ENCODE measurements around the gene MAGIX.

Gene MAGIX

DNA sequence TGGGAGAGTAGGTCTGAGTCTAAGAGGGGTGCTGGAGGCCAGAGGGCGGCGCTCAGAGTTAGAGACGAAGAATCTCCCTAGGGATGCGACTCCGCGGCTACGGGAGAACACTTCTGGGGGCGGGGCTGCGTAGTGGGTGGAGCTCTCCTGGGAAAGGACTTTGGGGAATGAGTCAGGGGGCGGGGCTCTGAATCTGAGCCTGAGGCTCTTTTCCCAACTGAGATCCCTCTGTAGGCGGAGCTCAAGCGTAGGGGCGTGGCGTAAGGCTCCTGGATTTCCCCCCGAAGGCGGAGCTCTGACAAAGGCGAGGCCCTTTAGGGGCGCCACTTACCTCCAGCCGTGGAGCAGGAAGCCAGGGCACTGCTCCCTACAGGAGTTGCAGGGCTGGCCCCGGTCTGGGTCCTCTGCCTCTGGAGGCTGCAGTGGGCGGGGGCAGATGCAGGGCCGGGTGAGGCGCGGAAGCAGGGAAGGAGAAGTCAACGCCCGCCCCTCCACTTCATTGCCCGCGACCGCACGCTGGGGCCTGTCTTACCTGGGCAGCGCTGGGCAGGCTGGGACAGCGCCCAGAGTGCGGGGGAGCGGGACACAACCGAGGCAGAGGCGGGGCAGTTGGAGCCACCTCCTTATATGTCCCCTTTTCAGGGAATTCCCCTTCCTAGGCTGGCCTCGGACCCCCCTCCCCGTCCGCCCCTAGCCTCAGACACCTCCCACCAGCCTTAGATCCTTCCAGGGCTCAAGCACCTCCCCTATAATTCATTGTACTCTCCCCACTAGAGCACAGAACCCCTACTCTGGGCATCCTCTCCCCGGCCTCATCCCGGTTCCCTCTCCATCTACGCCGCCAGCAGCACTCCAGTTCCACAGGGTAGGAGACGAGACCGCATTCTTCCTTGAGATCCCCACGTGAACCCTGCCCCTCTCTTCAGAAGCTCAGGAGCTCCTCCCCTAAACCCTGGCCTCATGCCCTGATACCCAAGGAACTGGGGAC lies 22.0 kb downstream of the MAGIX start:
- Histone ChIP-seq H3K27me3 (ENCODE audit: control insufficient read depth, insufficient read depth, low read length) (no peaks in the 10 kb centered on the region), H3K4me3 (ENCODE audit: low read depth, low read length) (peak overlapping the region; percentile 57), H3K36me3 (ENCODE audit: control insufficient read depth, insufficient read depth, low read length) (peaks cover 3% of the 10 kb centered on the region), H3K9me3 (ENCODE audit: control insufficient read depth, insufficient read depth, low read length) (peaks cover 35% of the 10 kb centered on the region), H3K27ac (ENCODE audit: low read depth, low read length) (peak overlapping the region; percentile 61), H3K4me1 (ENCODE audit: control insufficient read depth, insufficient read depth, low read length) (no peaks in the 10 kb centered on the region), H3K9ac (ENCODE audit: low read depth, low read length) (no peak overlapping the region; the same call in 1 of the 2 replicates)

DNA sequence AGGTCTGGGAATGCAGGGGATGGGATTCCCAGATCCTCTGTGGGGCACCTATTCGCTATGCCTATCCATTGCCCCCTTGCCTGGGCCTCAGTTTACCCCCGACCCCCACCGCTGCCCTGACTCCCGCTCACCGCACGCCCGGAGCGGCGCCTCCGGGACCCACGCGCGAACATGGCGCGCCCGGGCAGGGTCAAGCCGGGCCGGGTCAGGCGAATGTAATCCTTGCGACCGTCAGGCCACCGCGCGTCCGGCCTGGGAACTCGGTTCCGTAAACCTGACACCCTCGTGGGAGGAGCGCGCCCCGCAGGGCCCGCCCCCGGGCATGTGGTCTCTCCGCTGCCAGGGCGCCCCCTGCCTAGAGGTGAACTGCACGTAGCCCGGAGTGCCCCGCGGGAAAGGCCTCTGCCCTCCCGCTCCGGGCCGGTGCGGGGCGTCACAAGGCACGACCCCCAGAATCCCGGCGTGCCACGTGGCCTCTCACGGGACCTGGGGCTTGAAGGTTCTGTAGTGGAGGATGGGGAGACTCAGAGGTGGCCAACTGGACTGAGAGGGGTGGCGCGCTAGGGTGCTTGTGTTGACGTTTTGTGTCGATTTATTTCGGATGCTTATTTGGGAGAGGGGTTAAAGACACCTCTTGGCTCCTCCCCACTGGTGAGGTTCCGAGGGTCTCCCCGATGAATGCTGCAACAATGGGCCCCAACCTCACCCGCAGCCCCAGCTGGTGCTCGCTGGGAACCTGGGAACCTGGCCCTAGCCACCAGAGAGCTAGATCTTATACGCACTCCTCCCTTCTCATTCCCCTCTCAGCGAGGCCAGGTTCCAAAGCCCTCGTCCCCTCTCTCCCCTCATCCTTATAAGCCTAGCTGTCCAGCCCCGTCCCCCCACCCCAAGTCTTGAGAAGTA lies 23.8 kb downstream of the MAGIX start, which contains the start of gene PRICKLE3:
PRICKLE3 (minus strand) TSS at position 249 of the 903 bp plus-strand sequence; CDS start at position 173, 76 bp downstream.
- Histone ChIP-seq H3K27me3 (ENCODE audit: control insufficient read depth, insufficient read depth, low read length) (no peaks in the 10 kb centered on the region), H3K9ac (ENCODE audit: low read depth, low read length) (no peak within 1 kb of the TSS), H3K27ac (ENCODE audit: low read depth, low read length) (peak within 1 kb of the TSS; percentile 42), H3K9me3 (ENCODE audit: control insufficient read depth, insufficient read depth, low read length) (peaks cover 31% of the 10 kb centered on the region), H3K4me3 (ENCODE audit: low read depth, low read length) (peak within 1 kb of the TSS; percentile 65), H3K36me3 (ENCODE audit: control insufficient read depth, insufficient read depth, low read length) (peaks cover 3% of the 10 kb centered on the region), H3K4me1 (ENCODE audit: control insufficient read depth, insufficient read depth, low read length) (no peaks in the 10 kb centered on the region)

DNA sequence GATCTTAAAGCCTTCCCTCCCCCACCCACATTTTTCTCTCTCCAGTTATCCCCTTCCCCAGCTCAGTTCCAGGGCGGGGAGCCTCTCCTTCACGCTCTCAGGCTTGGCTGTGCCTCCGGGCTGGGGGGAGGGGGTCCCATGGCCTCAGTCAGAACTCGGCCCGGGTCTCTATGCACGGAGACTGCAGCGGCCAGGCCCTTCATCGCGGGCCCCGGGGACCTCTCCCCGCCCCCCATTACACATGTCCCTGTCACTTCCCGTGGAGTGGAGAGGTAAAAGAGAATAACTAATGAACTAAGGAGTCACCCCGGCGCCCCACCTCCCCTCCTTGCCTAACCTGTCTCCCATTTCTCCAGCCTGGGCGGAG lies 24.5 kb downstream of the MAGIX start:
- H3K27ac ChIP-seq (ENCODE audit: low read depth, low read length) = peak overlapping the region; percentile 21

DNA sequence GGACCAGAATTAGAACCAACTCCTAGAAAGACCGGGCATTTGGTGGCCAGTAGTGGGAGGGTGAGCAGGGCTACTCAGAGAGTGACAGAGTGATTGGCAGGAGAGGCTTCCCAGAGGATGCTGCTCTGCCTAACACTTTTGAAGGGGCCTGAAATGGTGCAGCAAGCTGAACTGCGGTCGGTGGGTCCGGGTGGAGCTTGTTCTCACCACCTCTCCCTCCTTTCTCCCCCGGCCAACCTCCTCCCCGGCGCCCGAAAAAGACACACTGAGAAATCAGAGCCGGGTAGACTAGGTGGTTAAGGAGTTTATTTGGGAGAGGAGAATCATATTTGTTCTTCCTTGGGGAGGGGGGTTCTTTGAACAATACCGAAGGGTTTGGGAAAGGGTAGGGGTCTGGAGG lies 25.0 kb downstream of the MAGIX start:
- H3K4me3 ChIP-seq (ENCODE audit: low read depth, low read length) = peak overlapping the region; percentile 65; the same call in 1 of the 2 replicates
- no peaks in the 10 kb centered on the region for H3K27me3 ChIP-seq (ENCODE audit: control insufficient read depth, insufficient read depth, low read length)
- H3K36me3 ChIP-seq (ENCODE audit: control insufficient read depth, insufficient read depth, low read length) = peaks cover 3% of the 10 kb centered on the region; the same call in 1 of the 2 replicates
- no peak overlapping the region for H3K9ac ChIP-seq (ENCODE audit: low read depth, low read length)
- H3K9me3 ChIP-seq (ENCODE audit: control insufficient read depth, insufficient read depth, low read length) = peaks cover 26% of the 10 kb centered on the region
- no peaks in the 10 kb centered on the region for H3K4me1 ChIP-seq (ENCODE audit: control insufficient read depth, insufficient read depth, low read length)
- no peak overlapping the region for H3K27ac ChIP-seq (ENCODE audit: low read depth, low read length)

More for the DNA sequence above, 24.5 kb downstream of the MAGIX start:
- H3K9ac ChIP-seq (ENCODE audit: low read depth, low read length) = no peak overlapping the region
- H3K4me3 ChIP-seq (ENCODE audit: low read depth, low read length) = peak overlapping the region; percentile 65
- H3K27me3 ChIP-seq (ENCODE audit: control insufficient read depth, insufficient read depth, low read length) = no peaks in the 10 kb centered on the region
- no peaks in the 10 kb centered on the region for H3K4me1 ChIP-seq (ENCODE audit: control insufficient read depth, insufficient read depth, low read length)
- peaks cover 31% of the 10 kb centered on the region for H3K9me3 ChIP-seq (ENCODE audit: control insufficient read depth, insufficient read depth, low read length)
- H3K36me3 ChIP-seq (ENCODE audit: control insufficient read depth, insufficient read depth, low read length) = peaks cover 3% of the 10 kb centered on the region

DNA sequence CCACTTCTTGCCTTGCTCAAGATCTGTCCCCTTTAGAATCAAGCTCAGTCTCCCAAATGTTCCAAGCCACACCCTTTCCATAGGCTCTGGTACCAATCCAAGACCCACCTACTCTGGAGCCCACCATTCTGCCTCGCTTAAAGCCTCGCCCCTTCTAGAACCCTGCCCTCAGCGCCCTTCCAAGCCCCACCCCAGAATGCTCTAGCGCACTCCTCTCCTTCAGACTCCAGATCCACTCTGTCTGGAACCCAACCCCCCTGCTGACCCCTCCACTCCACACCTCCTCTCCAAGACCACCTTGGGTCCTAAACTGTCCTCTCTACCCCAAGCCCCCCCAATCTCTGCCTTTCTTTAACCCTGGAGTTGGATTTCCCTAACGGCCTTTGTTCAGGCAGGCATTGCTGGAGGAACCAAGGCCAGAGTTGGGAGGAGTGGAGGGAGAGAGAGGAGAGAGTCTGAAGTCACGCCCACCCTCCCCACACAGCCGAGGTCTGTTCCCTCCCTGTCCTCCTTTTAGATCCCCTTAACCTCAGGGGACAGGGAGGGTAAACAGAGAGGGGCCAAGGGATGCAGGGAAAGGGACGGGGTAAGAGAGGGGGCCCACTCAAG lies 26.0 kb downstream of the MAGIX start:
- Histone ChIP-seq H3K9ac (ENCODE audit: low read depth, low read length) (no peak overlapping the region), H3K4me1 (ENCODE audit: control insufficient read depth, insufficient read depth, low read length) (no peaks in the 10 kb centered on the region), H3K9me3 (ENCODE audit: control insufficient read depth, insufficient read depth, low read length) (peaks cover 30% of the 10 kb centered on the region; the same call in 1 of the 2 replicates), H3K27ac (ENCODE audit: low read depth, low read length) (no peak overlapping the region), H3K27me3 (ENCODE audit: control insufficient read depth, insufficient read depth, low read length) (no peaks in the 10 kb centered on the region), H3K36me3 (ENCODE audit: control insufficient read depth, insufficient read depth, low read length) (no peaks in the 10 kb centered on the region), H3K4me3 (ENCODE audit: low read depth, low read length) (no peak overlapping the region)

DNA sequence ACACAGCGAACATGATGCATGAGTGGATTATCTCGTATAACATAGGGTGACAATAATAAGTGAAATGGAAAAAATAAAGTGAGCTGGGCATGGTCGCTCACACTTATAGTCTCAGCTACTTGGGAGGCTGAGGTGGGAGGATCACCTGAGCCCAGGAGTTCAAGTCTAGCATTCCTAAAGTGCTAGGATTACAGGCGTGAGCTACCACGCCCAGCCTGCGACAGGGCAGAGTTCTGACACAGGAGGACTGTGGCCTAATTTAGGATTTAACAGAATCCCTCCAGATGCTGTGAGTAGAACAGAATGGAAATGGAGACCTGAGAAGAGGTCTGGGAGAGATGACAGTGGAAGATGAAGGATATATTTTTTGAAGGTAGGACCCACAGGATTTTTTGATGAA lies 27.0 kb downstream of the MAGIX start:
- no peak overlapping the region for H3K9ac ChIP-seq (ENCODE audit: low read depth, low read length)
- H3K9me3 ChIP-seq (ENCODE audit: control insufficient read depth, insufficient read depth, low read length) = peaks cover 34% of the 10 kb centered on the region; the same call in 1 of the 2 replicates
- H3K4me3 ChIP-seq (ENCODE audit: low read depth, low read length) = no peak overlapping the region
- H3K27me3 ChIP-seq (ENCODE audit: control insufficient read depth, insufficient read depth, low read length) = no peaks in the 10 kb centered on the region
- no peaks in the 10 kb centered on the region for H3K36me3 ChIP-seq (ENCODE audit: control insufficient read depth, insufficient read depth, low read length)
- H3K27ac ChIP-seq (ENCODE audit: low read depth, low read length) = no peak overlapping the region
- H3K4me1 ChIP-seq (ENCODE audit: control insufficient read depth, insufficient read depth, low read length) = no peaks in the 10 kb centered on the region

DNA sequence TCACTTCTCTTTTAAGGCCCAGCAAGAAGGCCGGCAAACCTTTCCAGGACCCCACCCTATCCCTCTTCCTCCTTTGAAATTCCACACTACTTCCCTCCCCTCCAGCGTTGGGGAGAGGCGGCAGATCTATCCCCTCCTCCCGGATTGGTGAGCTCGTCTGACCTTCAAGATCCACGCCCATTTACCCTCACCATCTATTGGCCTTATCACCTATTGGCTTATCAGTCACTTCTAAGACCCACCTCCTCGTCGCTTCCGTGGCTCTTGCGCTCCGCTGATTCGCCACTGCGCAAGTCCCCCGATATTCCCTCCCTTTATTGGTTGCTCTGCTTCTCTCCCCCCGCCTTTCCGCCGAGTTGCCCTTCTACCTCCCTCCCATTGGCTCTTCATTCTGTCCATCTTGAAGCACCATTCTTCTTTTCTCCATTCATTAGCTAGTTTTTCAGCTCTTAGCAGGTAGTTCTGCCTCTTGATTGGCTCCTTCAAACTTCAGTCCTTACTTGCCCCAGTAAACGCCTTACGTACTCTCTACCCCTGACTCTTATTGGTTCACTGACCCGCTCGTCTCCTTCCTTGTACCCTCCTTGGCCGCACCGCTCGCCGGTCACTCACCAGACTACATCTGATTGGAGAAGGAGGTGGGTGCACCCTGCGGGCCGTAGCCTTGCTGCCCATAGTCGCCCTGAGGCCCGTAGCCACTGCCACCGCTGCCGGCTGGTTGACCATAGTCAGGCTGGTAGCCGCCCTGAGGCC lies 28.4 kb downstream of the MAGIX start:
- peaks cover 36% of the 10 kb centered on the region; the same call in 1 of the 2 replicates for H3K9me3 ChIP-seq (ENCODE audit: control insufficient read depth, insufficient read depth, low read length)
- peak overlapping the region; percentile 72 for H3K4me3 ChIP-seq (ENCODE audit: low read depth, low read length)
- H3K36me3 ChIP-seq (ENCODE audit: control insufficient read depth, insufficient read depth, low read length) = no peaks in the 10 kb centered on the region
- H3K27ac ChIP-seq (ENCODE audit: low read depth, low read length) = peak overlapping the region; percentile 91
- H3K9ac ChIP-seq (ENCODE audit: low read depth, low read length) = peak overlapping the region; percentile 59
- H3K27me3 ChIP-seq (ENCODE audit: control insufficient read depth, insufficient read depth, low read length) = no peaks in the 10 kb centered on the region
- H3K4me1 ChIP-seq (ENCODE audit: control insufficient read depth, insufficient read depth, low read length) = no peaks in the 10 kb centered on the region

- Histone ChIP-seq H3K27ac (ENCODE audit: low read depth, low read length) (peak overlapping the region; percentile 91), H3K36me3 (ENCODE audit: control insufficient read depth, insufficient read depth, low read length) (no peaks in the 10 kb centered on the region), H3K9me3 (ENCODE audit: control insufficient read depth, insufficient read depth, low read length) (peaks cover 34% of the 10 kb centered on the region; the same call in 1 of the 2 replicates), H3K27me3 (ENCODE audit: control insufficient read depth, insufficient read depth, low read length) (no peaks in the 10 kb centered on the region), H3K9ac (ENCODE audit: low read depth, low read length) (peak overlapping the region; percentile 59), H3K4me3 (ENCODE audit: low read depth, low read length) (peak overlapping the region; percentile 72), H3K4me1 (ENCODE audit: control insufficient read depth, insufficient read depth, low read length) (no peaks in the 10 kb centered on the region)
Observed at GRCh38 chrX:49191574-49192011, 29.0 kb downstream of the MAGIX start.

DNA sequence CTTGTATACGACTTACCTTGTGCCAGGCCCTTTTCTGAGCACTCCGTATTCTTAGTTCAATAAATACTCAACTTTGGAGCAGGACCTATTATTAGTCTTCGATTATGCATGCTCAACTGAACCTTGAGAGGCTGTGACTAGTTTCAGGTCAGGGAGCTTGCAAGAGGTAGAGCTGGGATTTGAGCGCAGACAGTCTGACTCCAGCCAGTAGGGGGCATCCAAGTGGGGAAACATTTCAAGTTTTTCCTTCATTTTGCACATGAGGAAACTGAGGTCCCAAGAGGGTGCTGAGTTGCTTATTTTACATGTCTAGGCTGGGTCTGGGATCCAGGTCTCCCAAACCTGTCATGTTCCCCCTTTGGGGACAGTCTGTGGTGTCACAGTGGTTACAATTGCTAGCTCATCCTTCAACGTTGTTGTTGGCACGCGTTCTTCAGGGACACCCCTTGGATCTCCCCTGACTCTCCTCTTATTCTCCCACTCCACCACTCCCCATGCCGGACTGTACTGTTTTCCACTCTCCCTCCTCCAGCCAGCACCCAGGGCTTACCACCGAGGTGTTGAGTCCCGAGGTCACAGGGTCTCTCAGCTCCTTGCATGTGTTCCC lies 30.3 kb downstream of the MAGIX start:
- H3K4me1 ChIP-seq (ENCODE audit: control insufficient read depth, insufficient read depth, low read length) = no peaks in the 10 kb centered on the region
- H3K36me3 ChIP-seq (ENCODE audit: control insufficient read depth, insufficient read depth, low read length) = no peaks in the 10 kb centered on the region
- no peak overlapping the region for H3K4me3 ChIP-seq (ENCODE audit: low read depth, low read length)
- H3K9ac ChIP-seq (ENCODE audit: low read depth, low read length) = no peak overlapping the region
- peaks cover 28% of the 10 kb centered on the region; the same call in 1 of the 2 replicates for H3K9me3 ChIP-seq (ENCODE audit: control insufficient read depth, insufficient read depth, low read length)
- no peak overlapping the region for H3K27ac ChIP-seq (ENCODE audit: low read depth, low read length)
- no peaks in the 10 kb centered on the region for H3K27me3 ChIP-seq (ENCODE audit: control insufficient read depth, insufficient read depth, low read length)

All from HUES48 (cell line).